Uterus (tissue), 2 donors: ENCODE measurements around the gene KLC1.

Source experiments
- POLR2A ChIP-seq, 2 donors: fragments of 450-650 bp; IDR thresholded peaks; one replicate each; pipeline ENCODE4 v1.6.1; 2016; ENCODE audit warnings: antibody characterized with exemption in 2 of 2, mild to moderate bottlenecking in 1 of 2, moderate library complexity in 1 of 2
- TF ChIP-seq, protein P1 (sequence below), 4 experiments: fragments of 200-600 bp in 2 of 4; fragments of 450-650 bp in 2 of 4; sonication (generic) in 2 of 4; IDR thresholded peaks; one replicate each; pipeline ENCODE4 v1.5.1; 2016 to 2019; ENCODE audit warnings: antibody characterized with exemption in 4 of 4, mild to moderate bottlenecking in 2 of 4, moderate library complexity in 1 of 4

DNA sequence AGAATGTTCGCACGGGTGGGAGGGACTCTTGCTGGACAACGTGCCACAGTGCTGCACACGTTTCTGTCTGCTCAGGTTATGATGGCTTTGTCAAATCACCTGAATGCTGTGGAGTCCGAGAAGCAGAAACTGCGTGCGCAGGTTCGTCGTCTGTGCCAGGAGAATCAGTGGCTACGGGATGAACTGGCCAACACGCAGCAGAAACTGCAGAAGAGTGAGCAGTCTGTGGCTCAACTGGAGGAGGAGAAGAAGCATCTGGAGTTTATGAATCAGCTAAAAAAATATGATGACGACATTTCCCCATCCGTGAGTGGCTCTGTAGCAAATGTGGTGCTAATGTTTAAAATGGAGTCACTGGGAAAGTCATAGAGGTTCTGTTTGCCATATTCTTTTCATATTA is 28.5 kb downstream of the KLC1 start:
- TF ChIP-seq, protein P1, sequence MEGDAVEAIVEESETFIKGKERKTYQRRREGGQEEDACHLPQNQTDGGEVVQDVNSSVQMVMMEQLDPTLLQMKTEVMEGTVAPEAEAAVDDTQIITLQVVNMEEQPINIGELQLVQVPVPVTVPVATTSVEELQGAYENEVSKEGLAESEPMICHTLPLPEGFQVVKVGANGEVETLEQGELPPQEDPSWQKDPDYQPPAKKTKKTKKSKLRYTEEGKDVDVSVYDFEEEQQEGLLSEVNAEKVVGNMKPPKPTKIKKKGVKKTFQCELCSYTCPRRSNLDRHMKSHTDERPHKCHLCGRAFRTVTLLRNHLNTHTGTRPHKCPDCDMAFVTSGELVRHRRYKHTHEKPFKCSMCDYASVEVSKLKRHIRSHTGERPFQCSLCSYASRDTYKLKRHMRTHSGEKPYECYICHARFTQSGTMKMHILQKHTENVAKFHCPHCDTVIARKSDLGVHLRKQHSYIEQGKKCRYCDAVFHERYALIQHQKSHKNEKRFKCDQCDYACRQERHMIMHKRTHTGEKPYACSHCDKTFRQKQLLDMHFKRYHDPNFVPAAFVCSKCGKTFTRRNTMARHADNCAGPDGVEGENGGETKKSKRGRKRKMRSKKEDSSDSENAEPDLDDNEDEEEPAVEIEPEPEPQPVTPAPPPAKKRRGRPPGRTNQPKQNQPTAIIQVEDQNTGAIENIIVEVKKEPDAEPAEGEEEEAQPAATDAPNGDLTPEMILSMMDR (IDR thresholded peaks at IDR 0.05): no peak
- TF ChIP-seq POLR2A (IDR thresholded peaks at IDR 0.05): no peak
